Activated CD4-positive, alpha-beta memory T cell treated with anti-CD3 and anti-CD28 coated beads, Interleukin-2, amount 10 ng/mL, durations not matched to agents 7 days and 5 days (primary cell): ENCODE results near the gene STX1B. TPM values are rescaled to one million over a fixed set of nuclear protein-coding genes. Genes with fewer than 3 reads are reported as not detected.

ENCODE experiments used
- CTCF ChIA-PET: fragments of 350-600 bp; sonication (Branson Sonifier 250); formaldehyde crosslinking; loops from one replicate; lab custom pipeline; 2021; ENCODE audit warnings: antibody characterized with exemption, inconsistent platforms; lab: Charles Lee
- POLR2A ChIA-PET: fragments of 350-600 bp; sonication (Branson Sonifier 250); formaldehyde crosslinking; loops from one replicate; lab custom pipeline; 2021; ENCODE audit warnings: antibody characterized with exemption; lab: Charles Lee
- DNase-seq: peaks from one replicate; pipeline ENCODE4 v3.0.0-alpha.2; 2020
- H3K27ac Mint-ChIP-seq: one replicate; pipeline ENCODE4 v1.8.0; 2021; ENCODE audit warnings: mild to moderate bottlenecking, mixed read lengths
- H3K27me3 Mint-ChIP-seq: one replicate; pipeline ENCODE4 v1.8.0; 2021; ENCODE audit warnings: mixed read lengths
- H3K36me3 Mint-ChIP-seq: one replicate; pipeline ENCODE4 v1.8.0; 2021; ENCODE audit warnings: low read depth, mixed read lengths
- H3K4me1 Mint-ChIP-seq: one replicate; pipeline ENCODE4 v1.8.0; 2021; ENCODE audit warnings: mixed read lengths
- H3K4me3 Mint-ChIP-seq: one replicate; pipeline ENCODE4 v1.8.0; 2021; ENCODE audit warnings: mild to moderate bottlenecking, mixed read lengths
- H3K9me3 Mint-ChIP-seq: one replicate; pipeline ENCODE4 v1.8.0; 2021; ENCODE audit warnings: mixed read lengths
- total RNA-seq, 2 experiments: library from RNA; stranded (reverse); gene quantifications; one replicate each; pipeline ENCODE4 v1.2.3, GENCODE V29; 2021

Gene STX1B
- total RNA-seq, 2 experiments from 2014 or later = 1.5 to 1.7 TPM

DNA sequence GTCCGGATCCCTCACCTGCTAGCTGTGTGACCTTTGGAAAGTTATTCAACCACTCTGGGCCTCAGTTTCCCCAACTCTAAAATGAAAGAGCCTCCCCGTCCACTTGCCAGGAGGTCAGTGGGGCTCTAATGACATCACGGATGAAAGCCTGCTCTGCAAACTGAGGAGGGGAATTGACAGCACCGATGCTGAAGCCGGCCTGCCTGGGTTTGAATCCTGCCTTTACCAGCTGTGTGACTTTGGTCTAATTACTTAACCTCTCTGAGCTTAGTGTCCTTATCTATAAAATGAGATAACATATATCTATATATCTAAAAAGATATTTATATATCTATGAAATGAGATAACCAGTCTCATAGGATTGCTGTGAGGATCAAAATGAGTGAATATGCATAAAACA is 1.9 kb downstream of the STX1B start:
- Mint-ChIP-seq H3K4me1 (peaks cover 4% of the 10 kb centered on the region), H3K4me3 (no peak overlapping the region), H3K27ac (no peak overlapping the region), H3K9me3 (no peaks in the 10 kb centered on the region), H3K36me3 (no peaks in the 10 kb centered on the region), H3K27me3 (peaks cover 49% of the 10 kb centered on the region)
- ChIA-PET POLR2A (interaction anchor here (1.1 kb wide), 1 partner anchor 10 kb away, joined by 3 read pairs; no protein-coding TSS in a partner anchor), CTCF (no interaction called here)
- DNase-seq = no peak

DNA sequence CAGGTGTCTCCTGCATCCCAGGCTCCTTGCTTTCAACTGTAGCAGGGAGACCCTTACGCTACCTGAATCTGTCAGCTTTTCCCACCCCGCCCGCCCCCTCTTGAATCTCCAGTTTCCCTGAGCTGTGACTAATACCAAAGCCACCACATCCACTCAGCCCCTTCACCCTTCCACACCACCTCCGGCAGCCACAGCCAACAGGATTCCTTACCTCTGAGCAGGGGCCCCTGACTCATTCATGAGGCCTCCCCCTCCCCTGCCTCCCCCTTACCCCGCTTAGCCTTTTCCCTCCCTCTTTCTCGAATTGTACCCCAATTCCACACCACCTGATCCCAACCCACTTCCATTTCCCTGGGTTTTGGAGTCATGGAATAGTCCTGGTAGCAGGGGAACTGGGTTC is 2.3 kb downstream of the STX1B start:
- Mint-ChIP-seq H3K27ac (no peak overlapping the region), H3K4me3 (no peak overlapping the region), H3K36me3 (no peaks in the 10 kb centered on the region), H3K9me3 (no peaks in the 10 kb centered on the region), H3K27me3 (peaks cover 45% of the 10 kb centered on the region), H3K4me1 (peaks cover 4% of the 10 kb centered on the region)
- CTCF ChIA-PET = no interaction called here
- no peak for DNase-seq
- POLR2A ChIA-PET = interaction anchor here (1.1 kb wide), 1 partner anchor 10 kb away, joined by 3 read pairs; no protein-coding TSS in a partner anchor

DNA sequence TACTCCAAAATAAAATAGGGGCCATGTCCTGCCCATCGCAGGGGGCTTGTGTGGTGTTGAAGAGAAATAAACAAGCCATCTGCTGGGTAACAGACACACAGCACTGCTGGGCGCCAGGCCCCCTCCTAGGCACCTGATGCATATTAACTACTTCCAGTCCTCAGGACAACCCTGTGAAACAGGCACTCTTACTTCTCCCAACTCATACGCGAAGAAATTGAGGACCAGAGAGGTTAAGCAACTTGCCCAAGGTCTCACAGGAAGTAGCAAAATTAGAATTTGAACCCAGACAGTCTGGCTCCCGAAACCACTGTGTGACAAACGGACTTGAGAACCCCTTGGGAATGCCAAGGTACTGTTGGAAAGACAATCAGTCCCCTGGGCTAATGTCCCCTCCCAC is 2.8 kb downstream of the STX1B start:
- Mint-ChIP-seq H3K4me3 (no peak overlapping the region), H3K27me3 (peaks cover 42% of the 10 kb centered on the region), H3K9me3 (no peaks in the 10 kb centered on the region), H3K4me1 (peaks cover 4% of the 10 kb centered on the region), H3K27ac (no peak overlapping the region), H3K36me3 (no peaks in the 10 kb centered on the region)
- ChIA-PET POLR2A (interaction anchor here (1.1 kb wide), 3 partner anchors 9 to 11 kb away, joined by 3 read pairs; no protein-coding TSS in a partner anchor), CTCF (no interaction called here)
- no peak for DNase-seq

DNA sequence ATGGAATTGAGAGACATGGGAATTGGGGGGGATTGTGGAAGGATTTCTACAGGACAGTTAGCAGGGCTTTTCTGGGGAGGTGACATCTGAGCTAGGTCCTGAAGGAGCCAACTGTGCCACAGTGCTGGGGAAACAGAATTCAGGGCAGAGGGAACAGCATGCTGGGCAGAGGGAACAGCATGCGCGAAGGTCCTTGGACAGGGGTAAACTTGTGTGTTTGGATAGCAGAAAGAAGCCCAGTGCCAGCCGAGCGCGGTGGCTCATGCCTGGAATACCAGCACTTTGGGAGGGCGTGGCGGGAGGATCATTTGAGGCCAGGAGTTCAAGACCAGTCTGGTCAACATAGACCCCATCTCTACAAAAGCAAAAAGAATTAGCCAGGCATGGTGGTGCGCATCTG is 3.8 kb downstream of the STX1B start:
- CTCF ChIA-PET = no interaction called here
- H3K9me3 Mint-ChIP-seq = no peaks in the 10 kb centered on the region
- H3K27me3 Mint-ChIP-seq = peaks cover 35% of the 10 kb centered on the region
- H3K27ac Mint-ChIP-seq = no peak overlapping the region
- no peak overlapping the region for H3K4me3 Mint-ChIP-seq
- no peaks in the 10 kb centered on the region for H3K36me3 Mint-ChIP-seq
- H3K4me1 Mint-ChIP-seq = peaks cover 4% of the 10 kb centered on the region
- DNase-seq = no peak
- POLR2A ChIA-PET = interaction anchor here (1.1 kb wide), 2 partner anchors 8 to 10 kb away, joined by 3 read pairs; no protein-coding TSS in a partner anchor

DNA sequence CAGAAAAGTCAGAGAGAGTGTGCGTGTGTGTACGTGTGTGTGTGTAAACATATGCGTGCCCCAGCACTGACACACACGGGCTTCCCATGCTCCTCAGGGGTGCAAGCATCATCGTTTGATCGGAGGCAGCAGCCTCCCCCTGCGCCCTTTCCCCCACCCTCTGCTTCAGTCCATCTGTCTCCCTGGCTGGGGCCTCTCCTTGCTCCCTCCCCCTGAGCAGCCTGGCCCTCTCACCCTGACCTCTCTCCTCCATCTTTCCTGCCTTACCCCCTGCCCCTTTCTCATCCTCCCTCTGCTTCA is 4.4 kb downstream of the STX1B start:
- Mint-ChIP-seq H3K27ac (no peak overlapping the region), H3K9me3 (no peaks in the 10 kb centered on the region), H3K4me3 (no peak overlapping the region), H3K36me3 (no peaks in the 10 kb centered on the region), H3K4me1 (peaks cover under 1% of the 10 kb centered on the region), H3K27me3 (peaks cover 29% of the 10 kb centered on the region)
- CTCF ChIA-PET = no interaction called here
- POLR2A ChIA-PET = no interaction called here
- DNase-seq = no peak

DNA sequence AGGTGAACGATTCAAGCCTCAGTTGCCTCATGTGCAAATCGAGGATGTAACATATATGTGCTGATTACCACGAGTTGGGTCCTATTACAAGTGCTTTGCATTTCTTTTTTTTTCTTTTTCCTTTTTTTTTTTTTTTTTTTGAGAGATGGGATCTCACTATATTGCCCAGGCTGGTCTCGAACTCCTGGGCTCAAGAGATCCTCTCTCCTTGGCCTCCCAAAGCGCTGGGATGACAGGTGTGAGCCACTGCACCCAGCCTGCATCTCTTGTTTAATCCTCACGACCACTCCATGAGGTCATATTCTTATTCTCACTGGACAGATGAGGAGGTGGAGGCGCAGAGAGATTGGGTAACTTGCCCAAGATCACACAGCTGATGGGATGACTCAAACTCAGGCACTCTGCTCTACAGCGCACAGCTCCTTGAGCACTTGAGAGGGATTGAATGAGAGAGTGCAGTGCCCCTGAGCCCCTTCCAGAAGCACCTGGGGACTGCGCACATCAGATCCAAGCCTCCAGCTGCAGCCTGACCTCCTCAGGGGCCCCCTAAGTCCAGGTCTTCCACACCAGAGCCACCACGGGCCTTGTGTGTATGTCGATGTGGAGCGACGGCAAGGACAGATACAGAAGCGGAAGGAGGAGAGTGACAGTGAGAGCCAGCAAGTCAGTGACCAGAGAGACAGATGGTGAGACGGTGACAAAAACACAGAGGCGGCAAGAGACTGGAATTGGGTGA is 4.9 kb downstream of the STX1B start:
- POLR2A ChIA-PET = no interaction called here

DNA sequence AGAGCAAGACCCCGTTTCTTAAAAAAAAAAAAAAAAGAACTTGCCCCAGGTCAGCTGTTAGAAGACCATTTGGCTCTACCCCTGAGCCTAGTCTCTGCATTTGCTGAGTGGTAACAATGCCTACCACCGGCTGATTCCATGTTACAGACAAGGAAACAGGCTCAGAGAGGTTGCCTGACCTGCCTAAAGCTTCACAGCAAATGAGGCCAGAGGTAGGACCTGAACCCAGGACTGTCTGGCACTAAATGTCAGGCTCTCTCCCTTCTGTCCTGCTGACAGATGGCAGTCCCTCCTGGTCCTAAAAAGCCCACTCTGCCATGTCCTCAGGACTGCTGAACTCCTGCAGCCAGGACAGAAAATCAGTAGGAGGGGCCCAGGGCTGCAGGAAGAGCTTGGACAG is 5.8 kb downstream of the STX1B start:
- Mint-ChIP-seq H3K27ac (no peak overlapping the region), H3K9me3 (no peaks in the 10 kb centered on the region), H3K36me3 (no peaks in the 10 kb centered on the region), H3K4me3 (no peak overlapping the region), H3K27me3 (peaks cover 20% of the 10 kb centered on the region), H3K4me1 (no peaks in the 10 kb centered on the region)
- DNase-seq = no peak
- CTCF ChIA-PET = interaction anchor here (1.1 kb wide), 1 partner anchor 18 kb away, joined by 4 read pairs; no protein-coding TSS in a partner anchor
- POLR2A ChIA-PET = no interaction called here

More for the DNA sequence above, 4.9 kb downstream of the STX1B start:
- Mint-ChIP-seq H3K36me3 (no peaks in the 10 kb centered on the region), H3K9me3 (no peaks in the 10 kb centered on the region), H3K4me1 (no peaks in the 10 kb centered on the region), H3K4me3 (no peak overlapping the region), H3K27me3 (peaks cover 25% of the 10 kb centered on the region), H3K27ac (no peak overlapping the region)
- no peak for DNase-seq
- CTCF ChIA-PET = no interaction called here

DNA sequence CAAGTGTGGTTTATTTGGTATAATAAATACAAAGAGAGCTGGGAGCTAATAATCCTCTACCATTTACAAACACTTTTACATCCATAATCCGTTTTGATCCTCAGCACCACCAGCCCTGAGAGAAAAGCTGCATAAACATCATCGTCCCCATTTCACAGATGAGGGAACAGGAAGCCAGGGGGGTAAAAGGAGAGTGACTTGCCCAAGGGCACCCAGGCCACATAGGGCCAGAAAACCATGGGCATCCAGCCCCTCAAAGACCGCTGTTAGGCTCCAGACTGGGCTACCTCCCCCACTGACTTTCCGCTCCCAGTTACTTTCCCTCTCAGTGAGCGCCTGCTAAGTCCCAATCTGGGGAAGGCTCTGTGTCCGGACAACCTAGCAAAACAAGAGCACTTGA is 6.7 kb downstream of the STX1B start:
- POLR2A ChIA-PET = interaction anchor here (2.0 kb wide), 1 partner anchor 70 kb away, joined by 6 read pairs; the partner anchor contains the start of genes ZNF646 and ZNF668
- H3K27ac Mint-ChIP-seq = no peak overlapping the region
- H3K9me3 Mint-ChIP-seq = no peaks in the 10 kb centered on the region
- CTCF ChIA-PET = interaction anchor here (1.1 kb wide), 1 partner anchor 17 kb away, joined by 4 read pairs; no protein-coding TSS in a partner anchor
- H3K27me3 Mint-ChIP-seq = peaks cover 12% of the 10 kb centered on the region
- no peaks in the 10 kb centered on the region for H3K4me1 Mint-ChIP-seq
- H3K36me3 Mint-ChIP-seq = no peaks in the 10 kb centered on the region
- H3K4me3 Mint-ChIP-seq = no peak overlapping the region
- DNase-seq = no peak

DNA sequence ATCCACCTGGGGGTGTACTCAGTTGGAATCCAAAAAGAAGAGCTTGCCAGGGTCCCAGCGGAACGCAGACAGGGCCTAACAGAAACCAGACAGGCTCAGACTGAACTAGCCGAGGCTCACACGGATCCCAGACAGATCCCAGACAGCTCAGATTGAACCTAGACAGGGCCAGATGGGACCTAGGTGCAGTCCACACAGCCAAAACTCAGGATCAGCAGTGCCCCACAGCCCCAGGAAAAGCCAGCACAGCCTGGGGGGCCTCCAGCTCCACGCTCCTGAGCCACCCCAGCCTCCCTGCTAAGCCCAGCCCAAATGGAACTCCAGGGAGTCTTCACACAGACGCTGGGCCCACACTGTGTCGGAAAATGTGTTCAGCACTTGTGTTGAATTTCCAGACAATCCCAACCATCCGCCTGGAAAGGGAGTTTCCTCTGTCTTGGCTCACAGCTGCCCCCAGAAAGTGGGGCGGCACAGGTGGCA is 7.5 kb downstream of the STX1B start:
- Mint-ChIP-seq H3K36me3 (no peaks in the 10 kb centered on the region), H3K27ac (no peak overlapping the region), H3K4me3 (no peak overlapping the region), H3K9me3 (no peaks in the 10 kb centered on the region), H3K4me1 (no peaks in the 10 kb centered on the region), H3K27me3 (peaks cover 20% of the 10 kb centered on the region)
- CTCF ChIA-PET = interaction anchor here (0.8 kb wide), 1 partner anchor 100 kb away, joined by 3 read pairs; no protein-coding TSS in a partner anchor
- DNase-seq = no peak
- POLR2A ChIA-PET = interaction anchor here (1.2 to 2.0 kb wide), 2 partner anchors 71 to 178 kb away, joined by 4 to 6 read pairs; partner anchors contain the start of genes FUS, ZNF646 and ZNF668

DNA sequence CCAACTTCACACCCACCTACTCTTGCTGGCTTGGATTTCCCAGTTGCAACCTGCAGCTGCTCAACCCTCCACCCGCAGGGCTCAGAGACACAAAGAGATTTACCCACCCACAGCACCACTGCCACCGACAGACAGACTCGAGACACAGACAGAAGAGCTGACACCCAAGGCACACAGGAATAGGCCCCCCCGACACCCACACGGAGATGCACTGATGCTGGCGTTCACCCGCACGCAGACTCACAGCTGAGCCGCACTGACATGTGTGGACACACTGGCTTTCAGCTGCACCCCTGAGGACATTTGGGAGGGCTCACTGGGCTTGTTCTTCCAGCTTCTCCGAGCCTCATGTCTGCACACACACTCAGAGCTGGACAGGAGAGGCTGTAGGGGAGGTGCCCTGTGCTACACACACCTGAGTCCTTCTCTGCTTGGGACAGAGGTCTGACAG is 8.2 kb downstream of the STX1B start:
- H3K27me3 Mint-ChIP-seq = peaks cover 18% of the 10 kb centered on the region
- no peak for DNase-seq
- no peak overlapping the region for H3K27ac Mint-ChIP-seq
- ChIA-PET POLR2A (interaction anchor here (1.2 to 2.0 kb wide), 2 partner anchors 71 to 178 kb away, joined by 4 to 6 read pairs; partner anchors contain the start of genes FUS, ZNF646 and ZNF668), CTCF (interaction anchor here (0.8 kb wide), 1 partner anchor 101 kb away, joined by 3 read pairs; no protein-coding TSS in a partner anchor)
- no peaks in the 10 kb centered on the region for H3K36me3 Mint-ChIP-seq
- no peaks in the 10 kb centered on the region for H3K9me3 Mint-ChIP-seq
- H3K4me3 Mint-ChIP-seq = no peak overlapping the region
- no peaks in the 10 kb centered on the region for H3K4me1 Mint-ChIP-seq

DNA sequence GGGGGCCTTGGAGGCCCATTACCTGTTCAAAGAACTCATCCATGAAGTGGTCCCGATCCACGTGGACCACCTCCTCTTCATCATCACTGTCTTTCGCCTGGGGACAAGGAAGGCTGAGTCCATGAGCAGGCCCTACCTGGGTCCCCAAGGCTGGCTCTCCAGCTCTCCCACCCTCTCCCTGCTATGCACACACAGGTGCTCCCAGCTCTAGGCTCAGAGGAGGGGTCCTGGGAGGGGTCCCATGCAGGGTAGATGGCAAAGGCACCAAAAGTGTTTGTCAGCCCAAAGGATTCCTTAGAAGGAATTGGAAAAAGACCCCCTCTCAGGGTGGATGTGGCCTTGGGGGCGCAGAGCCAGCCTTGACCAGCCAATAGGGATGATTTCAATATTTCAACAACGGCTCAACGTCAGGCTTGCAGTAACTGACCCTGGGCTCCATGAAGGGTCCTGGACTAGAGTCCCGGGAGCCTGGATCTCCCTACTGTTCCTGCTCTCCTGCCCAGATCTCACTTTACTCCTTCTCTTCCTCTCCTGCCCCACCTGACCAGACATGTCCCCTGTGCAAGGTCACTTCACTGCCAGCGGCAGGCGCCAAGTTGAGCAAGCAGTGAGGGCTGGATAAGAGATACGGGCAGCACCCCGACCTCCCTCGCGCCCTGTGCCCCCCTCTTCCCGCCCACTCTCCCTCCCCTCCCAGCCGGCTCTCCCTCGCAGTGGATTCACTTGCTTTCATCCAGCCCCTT is 8.8 kb downstream of the STX1B start:
- Mint-ChIP-seq H3K27me3 (peaks cover 17% of the 10 kb centered on the region), H3K36me3 (no peaks in the 10 kb centered on the region), H3K4me3 (no peak overlapping the region), H3K9me3 (no peaks in the 10 kb centered on the region), H3K4me1 (peaks cover 3% of the 10 kb centered on the region), H3K27ac (no peak overlapping the region)
- ChIA-PET CTCF (no interaction called here), POLR2A (interaction anchor here (2.0 kb wide), 1 partner anchor 72 kb away, joined by 6 read pairs; the partner anchor contains the start of genes ZNF646 and ZNF668)
- DNase-seq = no peak

DNA sequence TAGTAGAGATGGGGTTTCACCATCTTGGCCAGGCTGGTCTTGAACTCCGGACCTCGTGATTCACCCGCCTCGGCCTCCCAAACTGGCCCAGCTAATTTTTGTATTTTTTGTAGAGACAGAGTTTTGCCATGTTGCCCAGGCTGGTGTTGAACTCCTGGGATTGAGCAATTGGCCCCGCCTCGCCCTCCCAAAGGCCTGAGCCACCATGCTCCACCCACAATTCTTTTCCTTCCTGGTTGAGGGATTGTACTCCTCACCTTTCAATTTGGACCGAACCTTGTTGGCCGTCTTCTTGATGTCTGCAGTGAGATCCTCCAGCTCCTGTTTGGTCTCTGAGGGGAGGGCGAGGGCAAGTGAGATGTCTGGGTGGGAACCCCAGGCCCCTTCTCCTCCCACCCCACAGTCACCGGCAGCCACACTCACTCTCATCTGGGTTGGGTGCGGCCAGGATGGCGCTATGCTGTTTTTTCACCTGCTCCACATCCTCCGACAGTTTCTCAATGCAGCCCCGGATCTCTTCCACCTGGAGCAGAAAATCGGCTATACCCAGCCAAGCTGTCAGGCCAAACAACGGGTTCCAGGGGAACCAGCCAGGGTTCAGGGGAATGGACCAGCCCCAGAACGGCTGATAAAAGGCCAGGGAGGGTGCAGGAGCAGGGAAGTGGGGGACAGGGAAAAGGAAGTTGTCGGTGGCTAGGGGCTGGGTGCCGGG is 9.6 kb downstream of the STX1B start:
- H3K4me1 Mint-ChIP-seq = peaks cover 8% of the 10 kb centered on the region
- no peaks in the 10 kb centered on the region for H3K9me3 Mint-ChIP-seq
- H3K4me3 Mint-ChIP-seq = no peak overlapping the region
- H3K27me3 Mint-ChIP-seq = peaks cover 14% of the 10 kb centered on the region
- ChIA-PET POLR2A (no interaction called here), CTCF (no interaction called here)
- H3K27ac Mint-ChIP-seq = no peak overlapping the region
- no peaks in the 10 kb centered on the region for H3K36me3 Mint-ChIP-seq
- no peak for DNase-seq
